Activated B cell treated with CpG ODN at 0.5 μM for 24 hours (primary cell): Measurements from ENCODE around the gene JAK2. TPM values are rescaled to one million over a fixed set of nuclear protein-coding genes. Genes with fewer than 3 reads are reported as not detected.

Experiments
- ATAC-seq: fragments of 200-7000 bp; cut with Tn5 transposase; one replicate; pipeline ENCODE4 v1.10.0; 2021; ENCODE audit warnings: low read depth, mild to moderate bottlenecking, moderate library complexity
- CTCF ChIA-PET: fragments of 350-600 bp; sonication (Branson Sonifier 250); formaldehyde crosslinking; loops from one replicate; lab custom pipeline; 2021; ENCODE audit warnings: antibody characterized with exemption; lab: Charles Lee
- POLR2A ChIA-PET: fragments of 350-600 bp; sonication (Branson Sonifier 250); formaldehyde crosslinking; loops from one replicate; lab custom pipeline; 2021; ENCODE audit warnings: antibody characterized with exemption; lab: Charles Lee
- DNase-seq: peaks from one replicate; pipeline ENCODE4 v3.0.0; 2022
- H3K27ac Mint-ChIP-seq: one replicate; pipeline ENCODE4 v1.8.0; 2020; ENCODE audit warnings: mixed read lengths
- H3K27me3 Mint-ChIP-seq: one replicate; pipeline ENCODE4 v1.8.0; 2021; ENCODE audit warnings: mixed read lengths
- H3K36me3 Mint-ChIP-seq: one replicate; pipeline ENCODE4 v1.8.0; 2021; ENCODE audit warnings: low read depth, mixed read lengths
- H3K4me1 Mint-ChIP-seq: one replicate; pipeline ENCODE4 v1.8.0; 2021; ENCODE audit warnings: mixed read lengths
- H3K4me3 Mint-ChIP-seq: one replicate; pipeline ENCODE4 v1.8.0; 2020; ENCODE audit warnings: mild to moderate bottlenecking, mixed read lengths
- H3K9me3 Mint-ChIP-seq: one replicate; pipeline ENCODE4 v1.8.0; 2020; ENCODE audit warnings: mixed read lengths
- intact Hi-C: fragments of 100-400 bp; cut with micrococcal nuclease; formaldehyde crosslinking; loops from one replicate; pipeline ENCODE4 v1.15.1; 2024
- total RNA-seq: library from RNA; stranded (reverse); gene quantifications from 2 replicates; pipeline ENCODE4 v1.2.3, GENCODE V29; 2022
- TF ChIP-seq, protein P1 (sequence below): fragments of 200-600 bp; IDR thresholded peaks from one replicate; pipeline ENCODE4 v1.8.0; 2022; ENCODE audit warnings: antibody characterized with exemption, mild to moderate bottlenecking

JAK2 gene
- total RNA-seq, 1 donor from 2014 or later, result 21.3 TPM

GRCh38 chr9:4983601-4984165 lies 1.4 kb upstream of the JAK2 start:
- ChIA-PET CTCF (interaction anchor here (1.4 to 2.2 kb wide), 2 partner anchors 221 to 224 kb away, joined by 6 to 8 read pairs; no protein-coding TSS in a partner anchor), POLR2A (interaction anchor here (1.6 kb wide), 1 partner anchor 13 kb away, joined by 7 read pairs; no protein-coding TSS in a partner anchor)
- Mint-ChIP-seq H3K4me1 (peaks cover 49% of the 10 kb centered on the region), H3K36me3 (peaks cover 8% of the 10 kb centered on the region), H3K4me3 (peak overlapping the region; percentile 87), H3K27ac (peak overlapping the region; percentile 95), H3K9me3 (no peaks in the 10 kb centered on the region), H3K27me3 (no peaks in the 10 kb centered on the region)
- intact Hi-C loops, result loop anchor here (2.0 to 10.0 kb wide), 7 partner anchors 305 to 1771 kb away; partner anchors contain the start of genes CDC37L1, ERMP1, KDM4C and RIC1
- TF ChIP-seq, protein P1, sequence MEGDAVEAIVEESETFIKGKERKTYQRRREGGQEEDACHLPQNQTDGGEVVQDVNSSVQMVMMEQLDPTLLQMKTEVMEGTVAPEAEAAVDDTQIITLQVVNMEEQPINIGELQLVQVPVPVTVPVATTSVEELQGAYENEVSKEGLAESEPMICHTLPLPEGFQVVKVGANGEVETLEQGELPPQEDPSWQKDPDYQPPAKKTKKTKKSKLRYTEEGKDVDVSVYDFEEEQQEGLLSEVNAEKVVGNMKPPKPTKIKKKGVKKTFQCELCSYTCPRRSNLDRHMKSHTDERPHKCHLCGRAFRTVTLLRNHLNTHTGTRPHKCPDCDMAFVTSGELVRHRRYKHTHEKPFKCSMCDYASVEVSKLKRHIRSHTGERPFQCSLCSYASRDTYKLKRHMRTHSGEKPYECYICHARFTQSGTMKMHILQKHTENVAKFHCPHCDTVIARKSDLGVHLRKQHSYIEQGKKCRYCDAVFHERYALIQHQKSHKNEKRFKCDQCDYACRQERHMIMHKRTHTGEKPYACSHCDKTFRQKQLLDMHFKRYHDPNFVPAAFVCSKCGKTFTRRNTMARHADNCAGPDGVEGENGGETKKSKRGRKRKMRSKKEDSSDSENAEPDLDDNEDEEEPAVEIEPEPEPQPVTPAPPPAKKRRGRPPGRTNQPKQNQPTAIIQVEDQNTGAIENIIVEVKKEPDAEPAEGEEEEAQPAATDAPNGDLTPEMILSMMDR, result no peak
- DNase-seq (no peak), ATAC-seq (no peak)

DNA sequence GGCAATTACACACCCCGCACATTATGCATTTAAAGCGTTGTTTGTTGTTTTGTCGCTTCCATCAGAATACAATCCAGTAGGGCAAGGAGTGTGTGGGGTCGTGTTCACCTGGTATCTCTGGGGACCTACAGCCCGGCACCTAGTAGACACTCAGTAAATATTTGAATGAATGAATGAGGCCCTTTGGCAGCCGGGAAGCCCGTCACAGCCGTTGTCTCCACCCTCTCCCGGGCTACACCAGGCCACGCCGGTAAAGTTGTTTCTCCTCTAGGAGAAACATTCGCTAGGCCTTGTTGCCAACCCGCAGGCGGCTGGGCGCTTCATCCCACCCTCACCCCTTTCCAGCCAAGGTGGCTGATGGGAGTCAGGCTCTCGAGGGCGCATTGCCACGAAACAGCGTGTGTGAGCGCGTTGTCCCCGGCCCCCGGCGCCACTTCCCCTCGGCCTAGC lies 876 bp upstream of the JAK2 start:
- ATAC-seq, result no peak
- ChIA-PET POLR2A (interaction anchor here (0.9 to 2.7 kb wide), 17 partner anchors 10 to 644 kb away, joined by 3 to 28 read pairs (median 5); partner anchors contain the start of genes CDC37L1, PLGRKT and RCL1), CTCF (interaction anchor here (1.3 to 2.2 kb wide), 3 partner anchors 11 to 225 kb away, joined by 3 to 6 read pairs (median 4); no protein-coding TSS in a partner anchor)
- Mint-ChIP-seq H3K4me1 (peaks cover 49% of the 10 kb centered on the region), H3K27ac (peak overlapping the region; percentile 95), H3K9me3 (no peaks in the 10 kb centered on the region), H3K36me3 (peaks cover 8% of the 10 kb centered on the region), H3K4me3 (peak overlapping the region; percentile 87), H3K27me3 (no peaks in the 10 kb centered on the region)
- TF ChIP-seq, protein P1, result no peak
- no peak for DNase-seq
- intact Hi-C loops, result loop anchor here (2.0 to 10.0 kb wide), 7 partner anchors 305 to 1771 kb away; partner anchors contain the start of genes CDC37L1, ERMP1, KDM4C and RIC1

DNA sequence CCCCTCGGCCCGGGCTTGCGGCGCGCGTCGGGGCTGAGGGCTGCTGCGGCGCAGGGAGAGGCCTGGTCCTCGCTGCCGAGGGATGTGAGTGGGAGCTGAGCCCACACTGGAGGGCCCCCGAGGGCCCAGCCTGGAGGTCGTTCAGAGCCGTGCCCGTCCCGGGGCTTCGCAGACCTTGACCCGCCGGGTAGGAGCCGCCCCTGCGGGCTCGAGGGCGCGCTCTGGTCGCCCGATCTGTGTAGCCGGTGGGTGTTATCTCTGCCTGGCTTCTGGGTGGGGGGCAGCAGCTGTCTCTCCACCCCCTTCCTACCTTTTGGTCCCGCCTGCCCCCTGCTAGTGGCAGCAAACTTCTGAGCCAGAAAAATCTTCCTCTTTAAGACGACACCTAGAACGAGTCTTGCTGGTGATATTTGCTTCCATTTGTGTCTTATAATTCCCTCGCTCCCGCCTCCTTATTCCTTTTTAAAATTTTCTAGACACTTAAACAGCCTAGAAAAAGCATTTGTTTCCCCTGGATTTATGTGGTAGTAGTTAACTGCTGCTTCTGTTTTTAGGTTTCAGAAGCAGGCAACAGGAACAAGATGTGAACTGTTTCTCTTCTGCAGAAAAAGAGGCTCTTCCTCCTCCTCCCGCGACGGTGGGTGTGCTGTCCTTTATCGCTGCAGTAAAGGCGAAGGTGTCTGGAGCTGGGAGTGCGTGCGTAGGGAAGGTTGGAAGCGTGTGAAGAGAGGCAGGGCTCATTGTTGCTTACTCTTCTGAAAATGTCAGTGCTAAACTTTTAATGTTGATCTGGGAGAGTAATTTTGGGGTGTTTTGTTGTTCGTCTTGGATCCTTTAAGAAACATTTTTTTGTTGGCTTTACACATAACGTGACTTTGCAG lies 554 bp downstream of the JAK2 start:
- peaks cover 40% of the 10 kb centered on the region for H3K4me1 Mint-ChIP-seq
- peak overlapping the region; percentile 87 for H3K4me3 Mint-ChIP-seq
- ATAC-seq, result no peak
- H3K36me3 Mint-ChIP-seq, result peaks cover 8% of the 10 kb centered on the region
- intact Hi-C loops, result loop anchor here (1.0 to 10.0 kb wide), 15 partner anchors 14 to 1769 kb away; partner anchors contain the start of genes AK3, CDC37L1, ERMP1 and KDM4C
- H3K27me3 Mint-ChIP-seq, result no peaks in the 10 kb centered on the region
- H3K9me3 Mint-ChIP-seq, result no peaks in the 10 kb centered on the region
- TF ChIP-seq, protein P1, result no peak
- peak overlapping the region; percentile 86 for H3K27ac Mint-ChIP-seq
- CTCF ChIA-PET, result interaction anchor here (0.5 to 6.2 kb wide), 10 partner anchors 13 to 615 kb away, joined by 3 to 54 read pairs (median 4); partner anchors contain the start of gene CDC37L1
- POLR2A ChIA-PET, result interaction anchor here (0.6 to 2.7 kb wide), 23 partner anchors 8 to 642 kb away, joined by 3 to 28 read pairs (median 5); partner anchors contain the start of genes AK3, PLGRKT and RCL1
- no peak for DNase-seq

GRCh38 chr9:4986296-4986695 lies 1.2 kb downstream of the JAK2 start:
- peaks cover 8% of the 10 kb centered on the region for H3K36me3 Mint-ChIP-seq
- ChIA-PET POLR2A (interaction anchor here (0.6 to 2.7 kb wide), 9 partner anchors 10 to 641 kb away, joined by 3 to 23 read pairs (median 7); partner anchors contain the start of genes AK3, PLGRKT and RCL1), CTCF (interaction anchor here (0.9 to 6.2 kb wide), 6 partner anchors 46 to 455 kb away, joined by 3 to 54 read pairs (median 6); partner anchors contain the start of gene CDC37L1)
- intact Hi-C loops, result loop anchor here (5.0 to 10.0 kb wide), 6 partner anchors 324 to 1769 kb away; partner anchors contain the start of genes KDM4C, PLGRKT, PLPP6 and RFX3
- H3K9me3 Mint-ChIP-seq, result no peaks in the 10 kb centered on the region
- ATAC-seq (no peak), DNase-seq (no peak)
- no peaks in the 10 kb centered on the region for H3K27me3 Mint-ChIP-seq
- TF ChIP-seq, protein P1, result no peak
- peak overlapping the region; percentile 87 for H3K4me3 Mint-ChIP-seq
- peaks cover 39% of the 10 kb centered on the region for H3K4me1 Mint-ChIP-seq
- peak overlapping the region; percentile 86 for H3K27ac Mint-ChIP-seq
